ENCODE results near the gene NISCH. TPM values are rescaled to one million over a fixed set of nuclear protein-coding genes. Genes with fewer than 3 reads are reported as not detected.

Gene NISCH
- total and polyA plus RNA-seq, 2 of the 8 experiments (the other 6 are each of a cell fraction or from before 2014, with no cell fraction given), result 71.2 to 71.9 TPM

DNA sequence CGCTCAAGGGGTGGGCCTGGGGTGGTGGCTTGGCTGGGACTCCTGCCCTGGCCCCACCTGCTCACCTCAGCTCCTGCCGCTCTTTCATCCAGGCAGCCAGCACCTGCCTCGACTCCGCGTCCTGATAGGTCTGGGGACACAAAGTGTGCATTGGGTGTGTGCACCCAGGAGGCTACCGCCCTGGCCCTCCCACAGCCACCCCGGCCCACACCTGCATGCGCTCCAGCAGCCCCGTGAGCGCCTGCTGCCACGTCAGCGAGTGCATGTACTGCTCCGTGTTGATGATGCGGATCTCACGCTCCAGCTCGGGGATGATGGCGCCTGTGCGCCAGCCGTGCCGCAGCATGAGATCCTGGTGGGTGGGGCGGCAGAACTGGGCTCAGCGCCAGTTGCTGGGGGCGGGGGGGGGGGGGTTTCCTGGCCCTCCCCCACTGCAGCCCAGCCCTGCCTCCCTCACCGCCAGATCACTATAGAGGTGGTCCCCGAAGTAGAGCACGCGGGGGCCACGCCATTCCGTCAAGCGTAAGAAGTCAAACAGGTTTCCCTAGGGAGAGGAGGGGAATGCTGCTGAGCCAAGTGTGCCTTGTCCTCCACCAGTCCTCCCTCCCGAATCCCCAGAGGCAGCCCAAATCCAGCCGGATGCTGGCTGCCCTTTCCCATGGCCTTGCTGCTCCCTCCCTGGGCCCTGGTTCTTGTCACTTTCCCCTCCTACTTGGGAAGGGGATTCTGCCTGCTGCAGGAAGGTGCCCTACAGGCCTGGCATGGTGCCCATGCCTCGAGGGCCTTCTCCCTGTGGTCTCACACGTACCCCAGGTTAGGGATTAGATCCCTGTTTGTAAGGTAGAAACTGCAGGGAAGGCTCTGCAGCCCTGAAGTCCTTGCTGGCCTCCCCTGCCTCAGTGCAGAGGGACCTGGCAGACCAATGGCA lies 69.6 kb downstream of the NISCH start (continued):
- TF ChIP-seq, protein P1, sequence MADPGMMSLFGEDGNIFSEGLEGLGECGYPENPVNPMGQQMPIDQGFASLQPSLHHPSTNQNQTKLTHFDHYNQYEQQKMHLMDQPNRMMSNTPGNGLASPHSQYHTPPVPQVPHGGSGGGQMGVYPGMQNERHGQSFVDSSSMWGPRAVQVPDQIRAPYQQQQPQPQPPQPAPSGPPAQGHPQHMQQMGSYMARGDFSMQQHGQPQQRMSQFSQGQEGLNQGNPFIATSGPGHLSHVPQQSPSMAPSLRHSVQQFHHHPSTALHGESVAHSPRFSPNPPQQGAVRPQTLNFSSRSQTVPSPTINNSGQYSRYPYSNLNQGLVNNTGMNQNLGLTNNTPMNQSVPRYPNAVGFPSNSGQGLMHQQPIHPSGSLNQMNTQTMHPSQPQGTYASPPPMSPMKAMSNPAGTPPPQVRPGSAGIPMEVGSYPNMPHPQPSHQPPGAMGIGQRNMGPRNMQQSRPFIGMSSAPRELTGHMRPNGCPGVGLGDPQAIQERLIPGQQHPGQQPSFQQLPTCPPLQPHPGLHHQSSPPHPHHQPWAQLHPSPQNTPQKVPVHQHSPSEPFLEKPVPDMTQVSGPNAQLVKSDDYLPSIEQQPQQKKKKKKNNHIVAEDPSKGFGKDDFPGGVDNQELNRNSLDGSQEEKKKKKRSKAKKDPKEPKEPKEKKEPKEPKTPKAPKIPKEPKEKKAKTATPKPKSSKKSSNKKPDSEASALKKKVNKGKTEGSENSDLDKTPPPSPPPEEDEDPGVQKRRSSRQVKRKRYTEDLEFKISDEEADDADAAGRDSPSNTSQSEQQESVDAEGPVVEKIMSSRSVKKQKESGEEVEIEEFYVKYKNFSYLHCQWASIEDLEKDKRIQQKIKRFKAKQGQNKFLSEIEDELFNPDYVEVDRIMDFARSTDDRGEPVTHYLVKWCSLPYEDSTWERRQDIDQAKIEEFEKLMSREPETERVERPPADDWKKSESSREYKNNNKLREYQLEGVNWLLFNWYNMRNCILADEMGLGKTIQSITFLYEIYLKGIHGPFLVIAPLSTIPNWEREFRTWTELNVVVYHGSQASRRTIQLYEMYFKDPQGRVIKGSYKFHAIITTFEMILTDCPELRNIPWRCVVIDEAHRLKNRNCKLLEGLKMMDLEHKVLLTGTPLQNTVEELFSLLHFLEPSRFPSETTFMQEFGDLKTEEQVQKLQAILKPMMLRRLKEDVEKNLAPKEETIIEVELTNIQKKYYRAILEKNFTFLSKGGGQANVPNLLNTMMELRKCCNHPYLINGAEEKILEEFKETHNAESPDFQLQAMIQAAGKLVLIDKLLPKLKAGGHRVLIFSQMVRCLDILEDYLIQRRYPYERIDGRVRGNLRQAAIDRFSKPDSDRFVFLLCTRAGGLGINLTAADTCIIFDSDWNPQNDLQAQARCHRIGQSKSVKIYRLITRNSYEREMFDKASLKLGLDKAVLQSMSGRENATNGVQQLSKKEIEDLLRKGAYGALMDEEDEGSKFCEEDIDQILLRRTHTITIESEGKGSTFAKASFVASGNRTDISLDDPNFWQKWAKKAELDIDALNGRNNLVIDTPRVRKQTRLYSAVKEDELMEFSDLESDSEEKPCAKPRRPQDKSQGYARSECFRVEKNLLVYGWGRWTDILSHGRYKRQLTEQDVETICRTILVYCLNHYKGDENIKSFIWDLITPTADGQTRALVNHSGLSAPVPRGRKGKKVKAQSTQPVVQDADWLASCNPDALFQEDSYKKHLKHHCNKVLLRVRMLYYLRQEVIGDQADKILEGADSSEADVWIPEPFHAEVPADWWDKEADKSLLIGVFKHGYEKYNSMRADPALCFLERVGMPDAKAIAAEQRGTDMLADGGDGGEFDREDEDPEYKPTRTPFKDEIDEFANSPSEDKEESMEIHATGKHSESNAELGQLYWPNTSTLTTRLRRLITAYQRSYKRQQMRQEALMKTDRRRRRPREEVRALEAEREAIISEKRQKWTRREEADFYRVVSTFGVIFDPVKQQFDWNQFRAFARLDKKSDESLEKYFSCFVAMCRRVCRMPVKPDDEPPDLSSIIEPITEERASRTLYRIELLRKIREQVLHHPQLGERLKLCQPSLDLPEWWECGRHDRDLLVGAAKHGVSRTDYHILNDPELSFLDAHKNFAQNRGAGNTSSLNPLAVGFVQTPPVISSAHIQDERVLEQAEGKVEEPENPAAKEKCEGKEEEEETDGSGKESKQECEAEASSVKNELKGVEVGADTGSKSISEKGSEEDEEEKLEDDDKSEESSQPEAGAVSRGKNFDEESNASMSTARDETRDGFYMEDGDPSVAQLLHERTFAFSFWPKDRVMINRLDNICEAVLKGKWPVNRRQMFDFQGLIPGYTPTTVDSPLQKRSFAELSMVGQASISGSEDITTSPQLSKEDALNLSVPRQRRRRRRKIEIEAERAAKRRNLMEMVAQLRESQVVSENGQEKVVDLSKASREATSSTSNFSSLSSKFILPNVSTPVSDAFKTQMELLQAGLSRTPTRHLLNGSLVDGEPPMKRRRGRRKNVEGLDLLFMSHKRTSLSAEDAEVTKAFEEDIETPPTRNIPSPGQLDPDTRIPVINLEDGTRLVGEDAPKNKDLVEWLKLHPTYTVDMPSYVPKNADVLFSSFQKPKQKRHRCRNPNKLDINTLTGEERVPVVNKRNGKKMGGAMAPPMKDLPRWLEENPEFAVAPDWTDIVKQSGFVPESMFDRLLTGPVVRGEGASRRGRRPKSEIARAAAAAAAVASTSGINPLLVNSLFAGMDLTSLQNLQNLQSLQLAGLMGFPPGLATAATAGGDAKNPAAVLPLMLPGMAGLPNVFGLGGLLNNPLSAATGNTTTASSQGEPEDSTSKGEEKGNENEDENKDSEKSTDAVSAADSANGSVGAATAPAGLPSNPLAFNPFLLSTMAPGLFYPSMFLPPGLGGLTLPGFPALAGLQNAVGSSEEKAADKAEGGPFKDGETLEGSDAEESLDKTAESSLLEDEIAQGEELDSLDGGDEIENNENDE (IDR thresholded peaks at IDR 0.05; ENCODE audit: insufficient replicate concordance, low read length), result no peak
- TF ChIP-seq CTBP2 (IDR thresholded peaks at IDR 0.05; ENCODE audit: borderline replicate concordance, insufficient read depth, insufficient read length, low read length) (no peak), POLR2A (IDR thresholded peaks at IDR 0.05; ENCODE audit: control extremely low read depth in 1 of 2, low read depth in 2 of 2, low read length in 2 of 2) (no peak)
- TF ChIP-seq, protein P2, sequence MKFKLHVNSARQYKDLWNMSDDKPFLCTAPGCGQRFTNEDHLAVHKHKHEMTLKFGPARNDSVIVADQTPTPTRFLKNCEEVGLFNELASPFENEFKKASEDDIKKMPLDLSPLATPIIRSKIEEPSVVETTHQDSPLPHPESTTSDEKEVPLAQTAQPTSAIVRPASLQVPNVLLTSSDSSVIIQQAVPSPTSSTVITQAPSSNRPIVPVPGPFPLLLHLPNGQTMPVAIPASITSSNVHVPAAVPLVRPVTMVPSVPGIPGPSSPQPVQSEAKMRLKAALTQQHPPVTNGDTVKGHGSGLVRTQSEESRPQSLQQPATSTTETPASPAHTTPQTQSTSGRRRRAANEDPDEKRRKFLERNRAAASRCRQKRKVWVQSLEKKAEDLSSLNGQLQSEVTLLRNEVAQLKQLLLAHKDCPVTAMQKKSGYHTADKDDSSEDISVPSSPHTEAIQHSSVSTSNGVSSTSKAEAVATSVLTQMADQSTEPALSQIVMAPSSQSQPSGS (IDR thresholded peaks at IDR 0.05; ENCODE audit: low read length), result no peak

Measured in H1 (cell line).